MM.1S (cell line): Measurements from ENCODE around the gene CASP4.

ENCODE experiments used
- CTCF ChIP-seq: fragments of 300-600 bp; sonication (generic); IDR thresholded peaks from 2 replicates; pipeline ENCODE4 v1.5.1; 2016; ENCODE audit warnings: antibody characterized with exemption, low read length, mixed read lengths
- EZH2 ChIP-seq: fragments of 300-600 bp; sonication (generic); optimal IDR thresholded peaks from 2 replicates; pipeline ENCODE3; 2017; ENCODE audit warnings: low read depth, mild to moderate bottlenecking, antibody characterized with exemption, low read length, mixed read lengths

DNA sequence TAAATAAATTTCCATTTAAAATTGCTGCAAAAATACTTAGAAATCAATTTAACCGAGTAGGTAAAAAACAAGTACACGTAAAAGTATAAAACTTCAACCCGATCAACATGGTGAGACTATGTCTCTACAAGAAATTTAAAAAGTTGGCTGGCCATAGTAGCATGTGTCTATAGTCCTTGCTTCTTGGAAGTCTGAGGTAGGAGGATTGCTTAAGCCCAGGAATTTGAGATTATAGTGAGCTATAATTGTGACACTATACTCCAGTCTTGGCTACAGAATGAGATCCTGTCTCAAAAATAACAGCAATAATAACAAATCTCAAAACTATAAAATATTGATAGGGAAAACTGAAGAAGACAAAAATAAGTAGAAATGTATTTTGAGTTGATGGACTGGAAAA is 11.1 kb downstream of the CASP4 start:
- TF ChIP-seq CTCF = no peak
- TF ChIP-seq EZH2 = no peak
